Measurements from ENCODE around the gene KERA. TPM values are rescaled to one million over a fixed set of nuclear protein-coding genes. Genes with fewer than 3 reads are reported as not detected.

KERA gene
- total and polyA plus RNA-seq, 10 donors = not detected

GRCh38 chr12:91103624-91104023 is 45.8 kb upstream of the KERA start:
- H3K27ac ChIP-seq = no peak overlapping the region
- TF ChIP-seq POLR2A (IDR thresholded peaks at IDR 0.05) = no peak
- no peak for TF ChIP-seq CTCF (IDR thresholded peaks at IDR 0.05 in 8 of 11, conservative IDR thresholded peaks at IDR 0.05 in 3 of 11)
- no peak for TF ChIP-seq POLR2AphosphoS5 (IDR thresholded peaks at IDR 0.05)
- H3K27me3 ChIP-seq (replicated peaks in 1 of 7) = no peaks in the 10 kb centered on the region
- no peak for DNase-seq
- 42 to 78% (median 63%) methylated on average over 1 of the region's 1 CpG for WGBS, 5 donors
- intact Hi-C loops (cut with DNase I; ENCODE audit: low total_unique reads) = no loop called here
- H3K9me3 ChIP-seq = no peaks in the 10 kb centered on the region
- no peaks in the 10 kb centered on the region for H3K4me1 ChIP-seq
- H3K4me3 ChIP-seq = no peak overlapping the region
- no peaks in the 10 kb centered on the region for H3K36me3 ChIP-seq

DNA sequence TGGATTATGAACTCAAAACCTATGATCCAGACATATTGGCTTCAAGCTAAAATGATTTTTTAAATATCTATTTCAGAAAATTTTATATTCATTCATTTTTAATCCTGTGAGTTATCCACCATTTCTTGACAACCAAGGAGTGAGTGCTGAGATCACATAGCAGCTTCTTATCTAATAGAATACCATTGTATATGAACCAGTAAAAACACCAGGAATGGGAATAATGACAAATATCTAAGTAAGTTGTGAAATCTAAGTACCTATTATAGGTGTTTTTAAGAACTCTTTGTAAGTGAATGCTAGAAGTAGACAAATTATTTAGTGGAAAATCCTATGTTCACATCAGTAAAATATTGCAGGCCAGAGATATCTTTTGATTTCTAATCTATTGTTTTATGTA is 45.3 kb upstream of the KERA start:
- no peak overlapping the region for H3K27ac ChIP-seq
- TF ChIP-seq POLR2A (IDR thresholded peaks at IDR 0.05) = no peak
- no peak for TF ChIP-seq POLR2AphosphoS5 (IDR thresholded peaks at IDR 0.05)
- TF ChIP-seq CTCF (IDR thresholded peaks at IDR 0.05 in 8 of 11, conservative IDR thresholded peaks at IDR 0.05 in 3 of 11) = no peak
- no peak overlapping the region for H3K4me3 ChIP-seq
- no peaks in the 10 kb centered on the region for H3K36me3 ChIP-seq
- intact Hi-C loops (cut with DNase I; ENCODE audit: low total_unique reads) = no loop called here
- DNase-seq = no peak
- no peaks in the 10 kb centered on the region for H3K27me3 ChIP-seq (replicated peaks in 1 of 7)
- H3K4me1 ChIP-seq = no peaks in the 10 kb centered on the region
- no peaks in the 10 kb centered on the region for H3K9me3 ChIP-seq

- intact Hi-C loops (cut with DNase I; ENCODE audit: low total_unique reads) = no loop called here
- TF ChIP-seq POLR2A (IDR thresholded peaks at IDR 0.05) = no peak
- TF ChIP-seq POLR2AphosphoS5 (IDR thresholded peaks at IDR 0.05) = no peak
- no peak for TF ChIP-seq CTCF (IDR thresholded peaks at IDR 0.05 in 8 of 11, conservative IDR thresholded peaks at IDR 0.05 in 3 of 11)
- Histone ChIP-seq H3K4me3 (no peak overlapping the region), H3K9me3 (no peaks in the 10 kb centered on the region), H3K36me3 (no peaks in the 10 kb centered on the region), H3K27ac (no peak overlapping the region), H3K27me3 (replicated peaks in 1 of 7) (no peaks in the 10 kb centered on the region), H3K4me1 (no peaks in the 10 kb centered on the region)
- WGBS, 5 donors = 51 to 67% (median 60%) methylated on average over 2 of the region's 2 CpGs
- DNase-seq = no peak
Measured at GRCh38 chr12:91100906-91101305, 43.1 kb upstream of the KERA start.

GRCh38 chr12:91099836-91100235 is 42.0 kb upstream of the KERA start:
- no peak for DNase-seq
- no peak overlapping the region for H3K27ac ChIP-seq
- no peaks in the 10 kb centered on the region for H3K36me3 ChIP-seq
- WGBS, 5 donors = 52 to 78% (median 69%) methylated on average over 2 of the region's 2 CpGs
- intact Hi-C loops (cut with DNase I; ENCODE audit: low total_unique reads) = no loop called here
- H3K4me3 ChIP-seq = no peak overlapping the region
- no peaks in the 10 kb centered on the region for H3K27me3 ChIP-seq (replicated peaks in 1 of 7)
- no peaks in the 10 kb centered on the region for H3K9me3 ChIP-seq
- no peak for TF ChIP-seq POLR2A (IDR thresholded peaks at IDR 0.05)
- no peak for TF ChIP-seq POLR2AphosphoS5 (IDR thresholded peaks at IDR 0.05)
- no peak for TF ChIP-seq CTCF (IDR thresholded peaks at IDR 0.05 in 8 of 11, conservative IDR thresholded peaks at IDR 0.05 in 3 of 11)
- H3K4me1 ChIP-seq = no peaks in the 10 kb centered on the region
